Psoas muscle (tissue), 8 donors: ENCODE results near the gene FOXD3. TPM values are rescaled to one million over a fixed set of nuclear protein-coding genes. Genes with fewer than 3 reads are reported as not detected.

Experiments used
- ATAC-seq, 4 donors: fragments of 200-7000 bp; cut with Tn5 transposase; one replicate each; pipeline ENCODE4 v1.9.1; 2020; ENCODE audit warnings: moderate library complexity in 3 of 4, mild to moderate bottlenecking in 2 of 4
- DNase-seq, 2 donors: peaks; one replicate each; pipeline ENCODE4 v3.0.0-alpha.2; 2020
- H3K27ac ChIP-seq: fragments of 200-600 bp; one replicate; pipeline ENCODE4 v1.8.0; 2022
- H3K27me3 ChIP-seq, 3 donors: fragments of 200-600 bp in 1 of 3; one replicate each; pipeline versions ENCODE4 v1.6.1 to v1.8.0; 2013 to 2022; ENCODE audit warnings: low read length in 2 of 3, mild to moderate bottlenecking in 2 of 3, moderate library complexity in 1 of 3; ENCODE audit not compliant: insufficient read depth in 3 of 3
- H3K36me3 ChIP-seq, 2 donors: fragments of 200-600 bp in 1 of 2; one replicate each; pipeline versions ENCODE4 v1.6.1 to v1.8.0; 2013 to 2022; ENCODE audit warnings: low read depth in 1 of 2, mild to moderate bottlenecking in 1 of 2, moderate library complexity in 1 of 2; ENCODE audit not compliant: insufficient read depth in 1 of 2
- H3K4me1 ChIP-seq: fragments of 200-600 bp; one replicate; pipeline ENCODE4 v1.8.0; 2022
- H3K4me3 ChIP-seq: fragments of 200-600 bp; one replicate; pipeline ENCODE4 v1.8.0; 2022; ENCODE audit warnings: mild to moderate bottlenecking
- H3K9me3 ChIP-seq: fragments of 200-600 bp; one replicate; pipeline ENCODE4 v1.8.0; 2022
- CTCF ChIP-seq: fragments of 200-600 bp; IDR thresholded peaks from one replicate; pipeline ENCODE4 v1.8.0; 2022; ENCODE audit warnings: antibody characterized with exemption
- WGBS, 3 donors: extraction: QIAGEN DNeasy Blood & Tissue Kit; methylation state at CpG; one replicate each; pipeline versions ENCODE4 v1.1.6 to v1.1.7; 2013; 5-methylcytosine and 5-hydroxymethylcytosine counted together
- intact Hi-C, 2 donors: fragments of 100-400 bp; cut with DNase I; formaldehyde crosslinking; loops; one replicate each; pipeline versions ENCODE4 v1.11.0 to v1.14.2; 2022
- polyA plus RNA-seq, 3 donors: library from polyadenylated mRNA; stranded (reverse); fragments of 200-250 nt; gene quantifications; one replicate each; pipeline ENCODE4 v1.2.3, GENCODE V29; 2013
- total RNA-seq, 4 donors: library from RNA; stranded (reverse); fragmentation: NEBNext Ultra II Directional in 2 of 4; extraction: Animal tissue kit (Norgen Biotek cat#: 25700) in 2 of 4; gene quantifications; one replicate each; pipeline versions ENCODE4 v1.2.1 to v1.2.4, GENCODE V29; 2021 to 2023
- donor health status: healthy with polysubstance abuse.
- donor health status: DM: no; HTN: no; CAD: no; lungs with moderate emphysema.
- donor health status: Bipolar disorder and iron deficiency.
- donor health status: healthy.
- donor health status: DM: yes; HTN: yes; CAD: no.
- donor health status: DM: no; HTN: no; CAD: no.
- donor health status: DM: no; HTN: no; CAD: no.
- donor health status: DM: yes; HTN: yes; CAD: no.

Gene FOXD3
- total and polyA plus RNA-seq, 7 donors = 0.13 to 1.2 (median 0.56) TPM

GRCh38 chr1:63367215-63368103, 45.1 kb downstream of the FOXD3 start, which contains the start of gene ALG6:
TSS of gene ALG6 (plus strand) at chr1:63367627. CDS start at chr1:63370978, 3,351 bp downstream.
- Histone ChIP-seq H3K4me1 (peaks cover 9% of the 10 kb centered on the region), H3K4me3 (peak within 1 kb of the TSS; percentile 90), H3K27ac (peak within 1 kb of the TSS; percentile 85), H3K27me3 (no peaks in the 10 kb centered on the region), H3K9me3 (no peaks in the 10 kb centered on the region), H3K36me3 (peaks cover 0 to 17% of the 10 kb centered on the region in 2 donors)
- WGBS, 3 donors = 0 to 1% (median 0%) methylated on average over 44 to 77 of the region's 77 CpGs
- ATAC-seq = peak; percentile 98 to 99 (median 99)
- no peak for TF ChIP-seq CTCF
- peak; percentile 96 to 97 for DNase-seq
- intact Hi-C loops = no loop called here

- intact Hi-C loops = no loop called here
Measured at GRCh38 chr1:63368131-63368530, 45.8 kb downstream of the FOXD3 start.

More at GRCh38 chr1:63368131-63368530, 45.8 kb downstream of the FOXD3 start:
- DNase-seq (no peak), ATAC-seq (no peak)
- WGBS, 3 donors = 1 to 6% (median 2%) methylated on average over 10 of the region's 10 CpGs
- Histone ChIP-seq H3K36me3 (peaks cover 0 to 23% of the 10 kb centered on the region in 2 donors), H3K9me3 (no peaks in the 10 kb centered on the region), H3K4me1 (peaks cover 9% of the 10 kb centered on the region), H3K4me3 (peak overlapping the region; percentile 90), H3K27me3 (no peaks in the 10 kb centered on the region), H3K27ac (peak overlapping the region; percentile 85)
- TF ChIP-seq CTCF = no peak

Other genes with a start within 250 kb of the FOXD3 start
- gene ALG6, start 45.1 kb downstream of the FOXD3 start, total RNA-seq = 1 to 10 TPM; 3.3 to 4.9 (median 4.2) TPM
- 1 to 10 TPM; 3.5 to 6.9 (median 6.9) TPM for gene ALG6, start 45.1 kb downstream of the FOXD3 start, polyA plus RNA-seq
- gene ITGB3BP, start 200.7 kb downstream of the FOXD3 start, total RNA-seq = 10 to 100 TPM in 1 of 4 donors, 1 to 10 TPM in 3; 3.3 to 12.9 (median 5.4) TPM
- 1 to 10 TPM; 2.0 to 5.9 (median 4.1) TPM for gene ITGB3BP, start 200.7 kb downstream of the FOXD3 start, polyA plus RNA-seq
- gene EFCAB7, start 201.0 kb downstream of the FOXD3 start, total RNA-seq = 10 to 100 TPM in 3 of 4 donors, 1 to 10 TPM in 1; 3.4 to 16.4 (median 10.6) TPM
- 1 to 10 TPM; 2.0 to 4.9 (median 4.5) TPM for gene EFCAB7, start 201.0 kb downstream of the FOXD3 start, polyA plus RNA-seq